ENCODE data around the gene SCP2. TPM values are rescaled to one million over a fixed set of nuclear protein-coding genes. Genes with fewer than 3 reads are reported as not detected.

Gene SCP2
- total and polyA plus RNA-seq, 8 donors: 45.7 to 110 (median 70.4) TPM

DNA sequence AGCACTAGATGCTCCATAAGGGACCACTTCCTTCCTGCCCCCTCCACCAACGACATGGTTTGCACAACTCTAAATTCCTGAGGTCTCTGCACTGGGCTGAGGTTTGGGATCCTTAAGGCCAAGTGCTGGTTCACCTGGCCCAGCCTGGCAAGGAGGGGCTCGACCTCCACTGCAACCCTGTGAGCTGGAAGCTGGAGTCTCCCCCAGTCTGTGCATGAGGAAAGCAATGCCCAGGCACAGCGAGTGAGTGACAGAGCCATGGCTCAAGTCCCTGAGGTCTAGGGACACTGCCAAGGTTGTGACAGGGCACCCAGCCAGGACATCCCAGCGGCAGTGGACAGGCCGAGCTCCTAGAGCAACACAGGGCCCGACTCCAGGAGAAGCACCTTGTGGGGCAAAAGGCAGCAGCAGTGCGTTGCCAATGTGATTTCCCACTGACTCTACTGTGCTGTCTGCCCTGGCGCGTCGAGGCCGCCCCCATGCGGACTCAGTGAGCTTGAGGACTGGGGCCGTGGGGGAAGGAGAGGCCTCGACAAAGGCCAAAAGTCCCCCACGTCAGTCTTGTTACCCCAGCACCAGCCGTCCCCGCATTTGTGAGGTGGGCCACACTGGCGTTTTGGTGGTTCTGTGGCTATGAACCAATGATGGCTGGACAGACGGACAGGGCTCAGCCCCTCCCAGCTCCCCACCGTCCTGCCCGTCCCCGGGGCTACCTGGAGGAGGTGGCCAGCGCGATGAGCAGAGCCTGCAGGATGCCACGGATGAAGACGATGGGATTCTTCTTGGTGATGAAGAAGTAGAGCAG is 165.0 kb downstream of the SCP2 start:
- DNase-seq: peak in 4 of 6 donors; percentile 43 to 70 (median 56)
- FAIRE-seq: no peak
- 65 to 69% methylated on average over 26 of the region's 26 CpGs for WGBS, 2 donors
- Histone ChIP-seq H3K36me3 (no peaks in the 10 kb centered on the region), H3K27ac (no peak overlapping the region), H3K9me3 (no peaks in the 10 kb centered on the region), H3K4me3 (no peak overlapping the region), H3K27me3 (no peaks in the 10 kb centered on the region), H3K4me1 (no peaks in the 10 kb centered on the region)
- peak; percentile 20 to 84 (median 68) for ATAC-seq
- intact Hi-C loops (cut with DNase I): no loop called here
- TF ChIP-seq, protein P1, sequence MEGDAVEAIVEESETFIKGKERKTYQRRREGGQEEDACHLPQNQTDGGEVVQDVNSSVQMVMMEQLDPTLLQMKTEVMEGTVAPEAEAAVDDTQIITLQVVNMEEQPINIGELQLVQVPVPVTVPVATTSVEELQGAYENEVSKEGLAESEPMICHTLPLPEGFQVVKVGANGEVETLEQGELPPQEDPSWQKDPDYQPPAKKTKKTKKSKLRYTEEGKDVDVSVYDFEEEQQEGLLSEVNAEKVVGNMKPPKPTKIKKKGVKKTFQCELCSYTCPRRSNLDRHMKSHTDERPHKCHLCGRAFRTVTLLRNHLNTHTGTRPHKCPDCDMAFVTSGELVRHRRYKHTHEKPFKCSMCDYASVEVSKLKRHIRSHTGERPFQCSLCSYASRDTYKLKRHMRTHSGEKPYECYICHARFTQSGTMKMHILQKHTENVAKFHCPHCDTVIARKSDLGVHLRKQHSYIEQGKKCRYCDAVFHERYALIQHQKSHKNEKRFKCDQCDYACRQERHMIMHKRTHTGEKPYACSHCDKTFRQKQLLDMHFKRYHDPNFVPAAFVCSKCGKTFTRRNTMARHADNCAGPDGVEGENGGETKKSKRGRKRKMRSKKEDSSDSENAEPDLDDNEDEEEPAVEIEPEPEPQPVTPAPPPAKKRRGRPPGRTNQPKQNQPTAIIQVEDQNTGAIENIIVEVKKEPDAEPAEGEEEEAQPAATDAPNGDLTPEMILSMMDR (IDR thresholded peaks at IDR 0.05): no peak

DNA sequence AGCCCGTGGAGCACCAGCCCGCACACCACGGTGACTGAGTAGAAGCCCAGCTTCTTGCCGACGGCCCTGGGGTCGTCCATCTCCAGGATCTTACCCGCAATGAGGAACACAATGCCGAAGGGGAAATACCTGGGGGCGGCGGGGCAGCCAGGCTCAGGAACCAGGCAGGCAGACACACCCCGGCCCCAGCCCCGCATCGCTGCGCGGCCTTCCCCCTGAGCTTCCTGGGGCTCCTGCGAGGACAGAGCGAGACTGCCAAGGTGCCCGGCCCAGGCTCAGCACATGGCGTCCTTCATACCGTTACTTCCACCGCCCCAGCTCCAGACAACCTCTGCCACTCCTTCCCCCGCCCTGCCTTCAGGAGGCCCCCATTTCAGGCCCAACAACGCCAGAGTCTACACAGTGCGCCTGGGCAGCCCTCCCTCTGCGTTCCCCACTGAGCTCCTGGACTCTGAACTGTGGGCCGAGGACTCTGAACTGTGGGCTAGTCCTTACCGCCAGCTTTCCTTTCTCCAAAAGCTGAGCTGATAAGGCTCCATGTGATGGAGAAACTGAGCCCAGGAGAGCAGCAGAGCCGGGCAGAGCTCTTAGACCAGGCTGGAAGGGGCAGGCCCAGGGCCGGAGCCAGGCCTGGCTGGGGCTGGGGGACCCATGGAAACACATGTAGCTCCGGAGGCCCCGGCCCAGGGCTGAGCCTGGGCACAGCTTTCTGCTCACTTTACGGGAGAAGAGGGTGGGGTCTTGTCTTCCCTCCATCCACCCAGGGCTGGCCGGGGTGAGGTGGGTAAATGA is 165.8 kb downstream of the SCP2 start:
- Histone ChIP-seq H3K4me3 (no peak overlapping the region), H3K4me1 (no peaks in the 10 kb centered on the region), H3K9me3 (no peaks in the 10 kb centered on the region), H3K27me3 (no peaks in the 10 kb centered on the region), H3K36me3 (no peaks in the 10 kb centered on the region), H3K27ac (no peak overlapping the region)
- FAIRE-seq: no peak
- WGBS, 2 donors: 86 to 92% methylated on average over 33 of the region's 33 CpGs
- ATAC-seq: no peak
- DNase-seq: no peak
- intact Hi-C loops (cut with DNase I): no loop called here
- TF ChIP-seq, protein P1 (IDR thresholded peaks at IDR 0.05): no peak

DNA sequence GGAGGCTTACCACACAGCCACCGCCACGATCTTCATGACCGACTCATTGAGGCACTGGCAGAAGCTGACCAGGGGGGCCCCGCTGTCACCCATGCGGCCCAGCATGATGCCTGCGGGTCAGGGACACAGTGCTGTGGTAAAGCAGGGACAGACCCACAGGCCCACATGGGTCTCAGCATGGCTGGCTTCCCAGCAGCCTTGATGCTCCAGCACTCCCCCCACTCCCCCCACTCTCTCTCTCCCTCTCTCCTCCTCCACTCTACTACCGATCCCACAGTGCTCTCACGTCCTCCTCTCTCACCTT is 166.3 kb downstream of the SCP2 start:
- TF ChIP-seq, protein P1 (IDR thresholded peaks at IDR 0.05): no peak
- Histone ChIP-seq H3K4me3 (no peak overlapping the region), H3K4me1 (no peaks in the 10 kb centered on the region), H3K27me3 (no peaks in the 10 kb centered on the region), H3K9me3 (no peaks in the 10 kb centered on the region), H3K36me3 (no peaks in the 10 kb centered on the region), H3K27ac (no peak overlapping the region)
- intact Hi-C loops (cut with DNase I): no loop called here
- WGBS, 2 donors: 93% methylated on average over 8 of the region's 8 CpGs
- no peak for FAIRE-seq
- no peak for DNase-seq
- ATAC-seq: no peak

DNA sequence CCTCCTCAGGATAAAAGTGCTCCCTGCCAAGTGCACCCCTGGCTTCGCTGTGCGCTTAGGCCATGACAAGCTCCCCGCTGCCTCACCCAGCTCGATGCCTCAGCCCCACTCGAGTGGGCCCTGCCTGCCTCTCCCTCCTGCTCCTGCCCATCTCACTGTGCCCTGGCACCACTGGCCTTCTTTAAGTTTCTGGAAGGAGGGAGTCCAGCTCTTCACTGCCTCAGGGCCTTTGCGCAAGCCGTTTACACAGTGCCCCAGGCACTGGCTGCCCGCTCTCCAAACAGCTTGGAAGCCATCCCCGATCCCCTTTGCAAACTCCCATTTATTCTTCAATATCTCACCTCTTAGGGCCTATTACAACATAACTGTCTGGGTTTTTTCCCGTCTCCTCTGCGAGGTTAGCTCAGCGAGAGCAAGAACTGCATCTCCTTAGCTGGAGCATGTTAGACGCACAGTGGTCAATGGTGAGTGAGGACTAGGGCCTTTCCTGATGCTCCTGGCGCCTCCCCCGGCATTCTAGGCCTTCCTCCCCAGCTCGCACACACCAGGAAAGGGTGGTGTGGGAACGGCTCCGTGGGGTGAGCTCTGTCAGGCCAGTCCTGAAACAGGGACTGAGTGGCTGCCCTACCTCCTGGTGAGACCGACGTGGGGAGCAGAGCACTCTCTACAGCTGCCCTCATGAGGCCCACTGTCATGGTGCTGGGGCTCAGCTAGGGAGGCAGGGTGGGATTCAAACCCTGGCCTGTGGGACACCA is 166.9 kb downstream of the SCP2 start:
- no peak overlapping the region for H3K27ac ChIP-seq
- no peak overlapping the region for H3K4me3 ChIP-seq
- FAIRE-seq (no peak), ATAC-seq (no peak), DNase-seq (no peak)
- intact Hi-C loops (cut with DNase I): no loop called here
- no peaks in the 10 kb centered on the region for H3K4me1 ChIP-seq
- no peaks in the 10 kb centered on the region for H3K36me3 ChIP-seq
- TF ChIP-seq, protein P1 (IDR thresholded peaks at IDR 0.05): no peak
- no peaks in the 10 kb centered on the region for H3K9me3 ChIP-seq
- WGBS, 2 donors: 88 to 94% methylated on average over 18 to 20 of the region's 20 CpGs
- H3K27me3 ChIP-seq: no peaks in the 10 kb centered on the region

Measured in pancreas (tissue), 10 donors.